Measurements from ENCODE around the gene PLD5.
"Not testable (repeated sequence)": the region's sequence is repeated elsewhere in the genome, so short reads cannot be mapped to it uniquely, and the experiment has no call there.

PLD5 gene

GRCh38 chr1:242225767-242226573, 298.5 kb downstream of the PLD5 start:
- H2AFZ ChIP-seq (ENCODE audit: low read length): no peak overlapping the region
- H3F3A ChIP-seq (ENCODE audit: insufficient read depth, low read length): no peaks in the 10 kb centered on the region
- H3K36me3 ChIP-seq (replicated peaks; ENCODE audit: insufficient read depth, low read length): no peaks in the 10 kb centered on the region
- no peaks in the 10 kb centered on the region for H3K4me1 ChIP-seq (ENCODE audit: low read length)
- H3K79me2 ChIP-seq (ENCODE audit: low read length): no peaks in the 10 kb centered on the region
- no peak overlapping the region for H3K27ac ChIP-seq (ENCODE audit: low read length)
- no peak for TF ChIP-seq CTCF (IDR thresholded peaks at IDR 0.05; ENCODE audit: low read length)
- TF ChIP-seq EZH2phosphoT487 (IDR thresholded peaks at IDR 0.05; ENCODE audit: low read length): no peak
- TF ChIP-seq EZH2 (optimal IDR thresholded peaks at IDR 0.05; ENCODE audit: low read depth, low read length): no peak
- no peaks in the 10 kb centered on the region for H4K20me1 ChIP-seq (ENCODE audit: insufficient read depth, low read length)
- H3K4me3 ChIP-seq (ENCODE audit: low read length): no peak overlapping the region
- H3K27me3 ChIP-seq (replicated peaks; ENCODE audit: insufficient read depth, low read length): no peaks in the 10 kb centered on the region
- no peak overlapping the region for H3K4me2 ChIP-seq (ENCODE audit: low read depth, low read length)
- H3K9ac ChIP-seq (ENCODE audit: low read length): no peak overlapping the region
- H3K9me2 ChIP-seq (replicated peaks; ENCODE audit: insufficient read depth, low read length): no peaks in the 10 kb centered on the region
- DNase-seq: no peak
- no peaks in the 10 kb centered on the region for H3K9me3 ChIP-seq (replicated peaks; ENCODE audit: insufficient read depth, low read length)

GRCh38 chr1:242224878-242225766, 299.4 kb downstream of the PLD5 start:
- not testable (repeated sequence) for DNase-seq; H3K9ac ChIP-seq (ENCODE audit: low read length)

GRCh38 chr1:242224461-242224860, 300.0 kb downstream of the PLD5 start:
- H4K20me1 ChIP-seq (ENCODE audit: insufficient read depth, low read length): no peaks in the 10 kb centered on the region
- H3K9me2 ChIP-seq (replicated peaks; ENCODE audit: insufficient read depth, low read length): no peaks in the 10 kb centered on the region
- no peaks in the 10 kb centered on the region for H3K27me3 ChIP-seq (replicated peaks; ENCODE audit: insufficient read depth, low read length)
- H3K9ac ChIP-seq (ENCODE audit: low read length): no peak overlapping the region
- no peaks in the 10 kb centered on the region for H3K79me2 ChIP-seq (ENCODE audit: low read length)
- H3K36me3 ChIP-seq (replicated peaks; ENCODE audit: insufficient read depth, low read length): no peaks in the 10 kb centered on the region
- no peaks in the 10 kb centered on the region for H3F3A ChIP-seq (ENCODE audit: insufficient read depth, low read length)
- H3K27ac ChIP-seq (ENCODE audit: low read length): no peak overlapping the region
- H3K4me3 ChIP-seq (ENCODE audit: low read length): no peak overlapping the region
- no peaks in the 10 kb centered on the region for H3K9me3 ChIP-seq (replicated peaks; ENCODE audit: insufficient read depth, low read length)
- DNase-seq: no peak
- no peak overlapping the region for H2AFZ ChIP-seq (ENCODE audit: low read length)
- no peak overlapping the region for H3K4me2 ChIP-seq (ENCODE audit: low read depth, low read length)
- H3K4me1 ChIP-seq (ENCODE audit: low read length): no peaks in the 10 kb centered on the region
- no peak for TF ChIP-seq EZH2 (optimal IDR thresholded peaks at IDR 0.05; ENCODE audit: low read depth, low read length)
- no peak for TF ChIP-seq CTCF (IDR thresholded peaks at IDR 0.05; ENCODE audit: low read length)
- no peak for TF ChIP-seq EZH2phosphoT487 (IDR thresholded peaks at IDR 0.05; ENCODE audit: low read length)

More at GRCh38 chr1:242224878-242225766, 299.4 kb downstream of the PLD5 start:
- not testable (repeated sequence) for H3K4me3 ChIP-seq (ENCODE audit: low read length); H3K9me3 ChIP-seq (replicated peaks; ENCODE audit: insufficient read depth, low read length); H3K4me1 ChIP-seq (ENCODE audit: low read length); H4K20me1 ChIP-seq (ENCODE audit: insufficient read depth, low read length); H3K9me2 ChIP-seq (replicated peaks; ENCODE audit: insufficient read depth, low read length); H3K27me3 ChIP-seq (replicated peaks; ENCODE audit: insufficient read depth, low read length); H3K79me2 ChIP-seq (ENCODE audit: low read length); H2AFZ ChIP-seq (ENCODE audit: low read length); H3K36me3 ChIP-seq (replicated peaks; ENCODE audit: insufficient read depth, low read length); H3F3A ChIP-seq (ENCODE audit: insufficient read depth, low read length); H3K4me2 ChIP-seq (ENCODE audit: low read depth, low read length); H3K27ac ChIP-seq (ENCODE audit: low read length)

All from MM.1S (cell line).